ENCODE measurements around the gene RHEX. TPM values are rescaled to one million over a fixed set of nuclear protein-coding genes. Genes with fewer than 3 reads are reported as not detected.

Gene RHEX
- total RNA-seq, 1 donor from 2014 or later: not detected

GRCh38 chr1:206015071-206015470, 37.9 kb upstream of the RHEX start:
- no peak overlapping the region for H3K9ac ChIP-seq (ENCODE audit: low read length)

GRCh38 chr1:206020393-206021007, 32.5 kb upstream of the RHEX start:
- no peak for TF ChIP-seq EZH2 (IDR thresholded peaks at IDR 0.05; ENCODE audit: insufficient read depth, low read length)
- no peak for TF ChIP-seq CTCF (IDR thresholded peaks at IDR 0.05; ENCODE audit: insufficient read depth, low read depth, low read length)
- Mint-ChIP-seq H3K9me3 (ENCODE audit: unreplicated experiment) (no peaks in the 10 kb centered on the region), H3K36me3 (ENCODE audit: low read depth, unreplicated experiment) (no peaks in the 10 kb centered on the region), H3K4me1 (ENCODE audit: low read depth, unreplicated experiment) (peaks cover 10% of the 10 kb centered on the region), H3K27ac (ENCODE audit: unreplicated experiment) (peak overlapping the region; percentile 12), H3K4me3 (ENCODE audit: unreplicated experiment) (no peak overlapping the region), H3K27me3 (ENCODE audit: low read depth, unreplicated experiment) (peaks cover 8% of the 10 kb centered on the region)
- FAIRE-seq (no peak), DNase-seq (ENCODE audit: low read depth) (no peak)
- no peaks in the 10 kb centered on the region for H4K20me1 ChIP-seq (ENCODE audit: insufficient read depth, low read length)
- H3K79me2 ChIP-seq (ENCODE audit: insufficient read depth, low read length): no peaks in the 10 kb centered on the region
- no peaks in the 10 kb centered on the region for H3K9me3 ChIP-seq (ENCODE audit: insufficient read depth, low read depth, low read length)
- H3K27ac ChIP-seq (ENCODE audit: low read depth, low read length): no peak overlapping the region
- H3K4me1 ChIP-seq (ENCODE audit: insufficient read depth, low read length): peaks cover 14% of the 10 kb centered on the region
- H3K27me3 ChIP-seq (ENCODE audit: insufficient read depth, low read length): no peaks in the 10 kb centered on the region
- no peak overlapping the region for H2AFZ ChIP-seq (ENCODE audit: low read depth, low read length)
- no peaks in the 10 kb centered on the region for H3K36me3 ChIP-seq (ENCODE audit: insufficient read depth, low read length)
- no peak overlapping the region for H3K4me2 ChIP-seq (ENCODE audit: low read length)
- no peak overlapping the region for H3K4me3 ChIP-seq (ENCODE audit: insufficient read depth, low read depth, low read length)
- H3K9ac ChIP-seq (ENCODE audit: low read length): no peak overlapping the region

More at GRCh38 chr1:206015071-206015470, 37.9 kb upstream of the RHEX start:
- Mint-ChIP-seq H3K36me3 (ENCODE audit: low read depth, unreplicated experiment) (no peaks in the 10 kb centered on the region), H3K27me3 (ENCODE audit: low read depth, unreplicated experiment) (peaks cover 13% of the 10 kb centered on the region), H3K4me1 (ENCODE audit: low read depth, unreplicated experiment) (peaks cover 8% of the 10 kb centered on the region), H3K9me3 (ENCODE audit: unreplicated experiment) (peaks cover 4% of the 10 kb centered on the region), H3K27ac (ENCODE audit: unreplicated experiment) (no peak overlapping the region), H3K4me3 (ENCODE audit: unreplicated experiment) (no peak overlapping the region)
- no peaks in the 10 kb centered on the region for H3K79me2 ChIP-seq (ENCODE audit: insufficient read depth, low read length)
- DNase-seq (ENCODE audit: low read depth) (no peak), FAIRE-seq (no peak)
- H3K4me1 ChIP-seq (ENCODE audit: insufficient read depth, low read length): no peaks in the 10 kb centered on the region
- H4K20me1 ChIP-seq (ENCODE audit: insufficient read depth, low read length): no peaks in the 10 kb centered on the region
- no peak overlapping the region for H3K4me3 ChIP-seq (ENCODE audit: insufficient read depth, low read depth, low read length)
- H3K9me3 ChIP-seq (ENCODE audit: insufficient read depth, low read depth, low read length): no peaks in the 10 kb centered on the region
- H3K27ac ChIP-seq (ENCODE audit: low read depth, low read length): no peak overlapping the region
- no peak for TF ChIP-seq EZH2 (IDR thresholded peaks at IDR 0.05; ENCODE audit: insufficient read depth, low read length)
- no peak for TF ChIP-seq CTCF (IDR thresholded peaks at IDR 0.05; ENCODE audit: insufficient read depth, low read depth, low read length)
- no peak overlapping the region for H2AFZ ChIP-seq (ENCODE audit: low read depth, low read length)
- no peaks in the 10 kb centered on the region for H3K36me3 ChIP-seq (ENCODE audit: insufficient read depth, low read length)
- H3K27me3 ChIP-seq (ENCODE audit: insufficient read depth, low read length): peaks cover 2% of the 10 kb centered on the region
- no peak overlapping the region for H3K4me2 ChIP-seq (ENCODE audit: low read length)

GRCh38 chr1:206021008-206021625, 31.9 kb upstream of the RHEX start:
- Mint-ChIP-seq H3K27ac (ENCODE audit: unreplicated experiment) (peak overlapping the region; percentile 12), H3K27me3 (ENCODE audit: low read depth, unreplicated experiment) (peaks cover 8% of the 10 kb centered on the region), H3K4me1 (ENCODE audit: low read depth, unreplicated experiment) (peaks cover 10% of the 10 kb centered on the region), H3K36me3 (ENCODE audit: low read depth, unreplicated experiment) (no peaks in the 10 kb centered on the region), H3K9me3 (ENCODE audit: unreplicated experiment) (peaks cover 2% of the 10 kb centered on the region), H3K4me3 (ENCODE audit: unreplicated experiment) (no peak overlapping the region)
- no peak overlapping the region for H3K9ac ChIP-seq (ENCODE audit: low read length)
- no peaks in the 10 kb centered on the region for H3K9me3 ChIP-seq (ENCODE audit: insufficient read depth, low read depth, low read length)
- peak overlapping the region; percentile 45 for H3K4me2 ChIP-seq (ENCODE audit: low read length)
- H3K4me3 ChIP-seq (ENCODE audit: insufficient read depth, low read depth, low read length): no peak overlapping the region
- no peaks in the 10 kb centered on the region for H3K27me3 ChIP-seq (ENCODE audit: insufficient read depth, low read length)
- peaks cover 14% of the 10 kb centered on the region for H3K4me1 ChIP-seq (ENCODE audit: insufficient read depth, low read length)
- no peaks in the 10 kb centered on the region for H3K79me2 ChIP-seq (ENCODE audit: insufficient read depth, low read length)
- no peak overlapping the region for H2AFZ ChIP-seq (ENCODE audit: low read depth, low read length)
- H3K27ac ChIP-seq (ENCODE audit: low read depth, low read length): no peak overlapping the region
- no peak for DNase-seq (ENCODE audit: low read depth)
- TF ChIP-seq EZH2 (IDR thresholded peaks at IDR 0.05; ENCODE audit: insufficient read depth, low read length): no peak
- TF ChIP-seq CTCF (IDR thresholded peaks at IDR 0.05; ENCODE audit: insufficient read depth, low read depth, low read length): no peak
- H3K36me3 ChIP-seq (ENCODE audit: insufficient read depth, low read length): no peaks in the 10 kb centered on the region
- no peaks in the 10 kb centered on the region for H4K20me1 ChIP-seq (ENCODE audit: insufficient read depth, low read length)
- no peak for FAIRE-seq
